ENCODE results near the gene MRPS24. TPM values are rescaled to one million over a fixed set of nuclear protein-coding genes. Genes with fewer than 3 reads are reported as not detected.
"Not testable (repeated sequence)": the region's sequence is repeated elsewhere in the genome, so short reads cannot be mapped to it uniquely, and the experiment has no call there.

The MRPS24 gene
- polyA plus RNA-seq (2013, experiment 1 of 2; ENCODE audit: insufficient read length), result 119 TPM
- 79.0 TPM for polyA plus RNA-seq (2013, experiment 2 of 2; ENCODE audit: insufficient read length)

- peak; percentile 94 for DNase-seq
Observed at GRCh38 chr7:43869006-43869866, at the start of gene MRPS24. Gene MRPS24 (minus strand): TSS chr7:43869517. CDS start chr7:43869495, 22 bp downstream.

- DNase-seq, result no peak
Observed at GRCh38 chr7:43915907-43916306, 46.6 kb upstream of the MRPS24 start.

GRCh38 chr7:43914795-43915194, 45.5 kb upstream of the MRPS24 start:
- no peak for DNase-seq

GRCh38 chr7:43906331-43907010, 37.2 kb upstream of the MRPS24 start, which contains the start of gene URGCP:
Gene URGCP (minus strand): TSS chr7:43906596. CDS start chr7:43906575, 21 bp downstream.
- peak; percentile 56 for DNase-seq

GRCh38 chr7:43905956-43906330, 36.6 kb upstream of the MRPS24 start:
- peak; percentile 54 for DNase-seq

GRCh38 chr7:43905209-43905946, 36.1 kb upstream of the MRPS24 start:
- DNase-seq, result peak; percentile 17

- peak; percentile 48 for DNase-seq
Observed at GRCh38 chr7:43904533-43905208, 35.4 kb upstream of the MRPS24 start.

- no peak for DNase-seq
Observed at GRCh38 chr7:43902542-43903054, 33.3 kb upstream of the MRPS24 start.

GRCh38 chr7:43898571-43898970, 29.3 kb upstream of the MRPS24 start:
- DNase-seq, result not testable (repeated sequence)

- DNase-seq, result no peak
Observed at GRCh38 chr7:43895847-43896415, 26.6 kb upstream of the MRPS24 start.

GRCh38 chr7:43891069-43891955, 22.0 kb upstream of the MRPS24 start:
- no peak for DNase-seq

- DNase-seq, result no peak
Observed at GRCh38 chr7:43890468-43890867, 21.2 kb upstream of the MRPS24 start.

GRCh38 chr7:43888993-43889945, 20.0 kb upstream of the MRPS24 start:
- DNase-seq, result peak; percentile 25

GRCh38 chr7:43884617-43885016, 15.3 kb upstream of the MRPS24 start:
- DNase-seq, result no peak

GRCh38 chr7:43884209-43884608, 14.9 kb upstream of the MRPS24 start:
- no peak for DNase-seq

- no peak for DNase-seq
Observed at GRCh38 chr7:43880596-43880995, 11.3 kb upstream of the MRPS24 start.

GRCh38 chr7:43879477-43879876, 10.2 kb upstream of the MRPS24 start:
- DNase-seq, result peak; percentile 72

GRCh38 chr7:43878867-43879266, 9.6 kb upstream of the MRPS24 start:
- peak; percentile 43 for DNase-seq
